ENCODE measurements around the gene VPS37D.
"Not testable (repeated sequence)": the region's sequence is repeated elsewhere in the genome, so short reads cannot be mapped to it uniquely, and the experiment has no call there.

VPS37D gene

DNA sequence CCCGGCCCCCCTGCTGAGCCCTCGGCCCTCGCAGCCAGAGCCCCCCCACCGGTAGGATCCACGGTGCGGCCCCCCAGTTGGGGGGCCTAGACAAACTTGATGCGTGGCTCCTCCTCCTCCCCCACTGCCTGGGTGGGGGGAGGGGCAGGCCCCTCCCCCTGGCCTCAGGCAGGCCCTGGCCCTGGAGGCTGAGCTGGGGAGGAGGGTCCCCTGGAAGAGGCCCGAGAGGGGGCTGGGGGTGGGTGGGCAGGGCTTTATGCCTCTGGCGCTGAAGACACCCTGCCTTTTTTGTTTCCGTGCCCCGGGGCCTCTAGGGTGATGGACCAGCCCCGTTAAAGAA lies 3.7 kb downstream of the VPS37D start:
- no peak overlapping the region for H2AK5ac ChIP-seq (ENCODE audit: low read length)
- H3K23ac ChIP-seq (ENCODE audit: low read length): no peak overlapping the region
- H3K27ac ChIP-seq (ENCODE audit: low read depth, low read length): no peak overlapping the region
- no peak overlapping the region for H2BK15ac ChIP-seq (replicated peaks; ENCODE audit: low read depth)
- H3K4me2 ChIP-seq (ENCODE audit: low read length): no peak overlapping the region
- H2BK120ac ChIP-seq (ENCODE audit: low read depth, low read length): no peak overlapping the region
- H3K4me3 ChIP-seq (ENCODE audit: low read length): no peak overlapping the region
- H3K79me2 ChIP-seq (ENCODE audit: control insufficient read depth, insufficient read depth, low read length): no peaks in the 10 kb centered on the region
- WGBS (ENCODE audit: extremely low coverage, insufficient coverage, low lambda C conversion rate): no CpG with 5 or more reads among the region's 12 CpGs
- H3K4me1 ChIP-seq (ENCODE audit: control insufficient read depth, low read depth, low read length): no peaks in the 10 kb centered on the region
- DNase-seq: no peak
- H3K9ac ChIP-seq (ENCODE audit: low read length): no peak overlapping the region
- no peak overlapping the region for H3K4ac ChIP-seq (ENCODE audit: low read depth, low read length)
- H3K79me1 ChIP-seq (ENCODE audit: low read length): no peaks in the 10 kb centered on the region
- no peak overlapping the region for H4K5ac ChIP-seq (ENCODE audit: low read length)
- no peak overlapping the region for H3K56ac ChIP-seq (ENCODE audit: low read length)
- H3K18ac ChIP-seq (ENCODE audit: low read length): peak overlapping the region; percentile 42
- H2BK5ac ChIP-seq (ENCODE audit: low read length): no peak overlapping the region
- no peaks in the 10 kb centered on the region for H3K27me3 ChIP-seq (ENCODE audit: insufficient read depth, low read length, poor library complexity)
- no peak overlapping the region for H4K8ac ChIP-seq (ENCODE audit: low read depth, low read length)
- no peaks in the 10 kb centered on the region for H3K36me3 ChIP-seq (ENCODE audit: control insufficient read depth, insufficient read depth, low read length)

DNA sequence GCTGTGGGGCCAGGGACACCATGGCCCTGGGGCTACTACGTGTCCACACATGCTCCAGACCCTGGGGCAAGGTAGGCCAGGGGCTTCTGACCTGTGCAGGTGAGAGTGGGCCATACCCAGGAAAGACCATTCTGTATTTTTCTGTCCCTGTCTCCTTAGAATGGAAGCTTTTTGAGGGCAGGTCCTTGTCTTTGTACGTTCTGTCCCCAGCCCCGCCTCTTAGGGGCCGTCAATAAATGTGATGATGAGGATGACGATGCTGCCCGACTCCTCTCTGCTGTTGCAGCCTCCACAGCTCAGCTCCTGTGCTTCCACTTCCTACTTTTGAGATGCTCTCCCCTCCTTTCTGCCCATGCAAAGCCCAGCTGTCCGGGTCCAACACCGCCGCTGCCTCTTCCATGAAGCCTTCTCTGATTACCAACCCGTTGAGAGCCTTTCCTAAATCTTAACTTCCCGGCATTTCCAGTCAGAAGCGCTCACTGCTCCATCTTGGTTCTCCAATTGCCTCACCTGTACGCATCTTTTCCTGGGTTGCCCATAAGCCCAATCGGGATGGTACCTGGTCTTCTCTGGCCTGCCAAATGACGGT lies 4.3 kb downstream of the VPS37D start:
- Histone ChIP-seq H2BK120ac (ENCODE audit: low read depth, low read length) (no peak overlapping the region), H3K9ac (ENCODE audit: low read length) (no peak overlapping the region), H3K4me3 (ENCODE audit: low read length) (no peak overlapping the region), H3K56ac (ENCODE audit: low read length) (no peak overlapping the region), H3K18ac (ENCODE audit: low read length) (no peak overlapping the region), H3K27ac (ENCODE audit: low read depth, low read length) (no peak overlapping the region), H2BK5ac (ENCODE audit: low read length) (no peak overlapping the region), H2BK15ac (replicated peaks; ENCODE audit: low read depth) (no peak overlapping the region), H4K8ac (ENCODE audit: low read depth, low read length) (no peak overlapping the region), H3K79me2 (ENCODE audit: control insufficient read depth, insufficient read depth, low read length) (no peaks in the 10 kb centered on the region), H3K27me3 (ENCODE audit: insufficient read depth, low read length, poor library complexity) (no peaks in the 10 kb centered on the region), H2AK5ac (ENCODE audit: low read length) (no peak overlapping the region), H3K23ac (ENCODE audit: low read length) (no peak overlapping the region), H3K4me1 (ENCODE audit: control insufficient read depth, low read depth, low read length) (no peaks in the 10 kb centered on the region), H3K79me1 (ENCODE audit: low read length) (no peaks in the 10 kb centered on the region), H4K5ac (ENCODE audit: low read length) (no peak overlapping the region), H3K4me2 (ENCODE audit: low read length) (no peak overlapping the region), H3K4ac (ENCODE audit: low read depth, low read length) (no peak overlapping the region), H3K36me3 (ENCODE audit: control insufficient read depth, insufficient read depth, low read length) (no peaks in the 10 kb centered on the region)
- no peak for DNase-seq
- no CpG with 5 or more reads among the region's 15 CpGs for WGBS (ENCODE audit: extremely low coverage, insufficient coverage, low lambda C conversion rate)

DNA sequence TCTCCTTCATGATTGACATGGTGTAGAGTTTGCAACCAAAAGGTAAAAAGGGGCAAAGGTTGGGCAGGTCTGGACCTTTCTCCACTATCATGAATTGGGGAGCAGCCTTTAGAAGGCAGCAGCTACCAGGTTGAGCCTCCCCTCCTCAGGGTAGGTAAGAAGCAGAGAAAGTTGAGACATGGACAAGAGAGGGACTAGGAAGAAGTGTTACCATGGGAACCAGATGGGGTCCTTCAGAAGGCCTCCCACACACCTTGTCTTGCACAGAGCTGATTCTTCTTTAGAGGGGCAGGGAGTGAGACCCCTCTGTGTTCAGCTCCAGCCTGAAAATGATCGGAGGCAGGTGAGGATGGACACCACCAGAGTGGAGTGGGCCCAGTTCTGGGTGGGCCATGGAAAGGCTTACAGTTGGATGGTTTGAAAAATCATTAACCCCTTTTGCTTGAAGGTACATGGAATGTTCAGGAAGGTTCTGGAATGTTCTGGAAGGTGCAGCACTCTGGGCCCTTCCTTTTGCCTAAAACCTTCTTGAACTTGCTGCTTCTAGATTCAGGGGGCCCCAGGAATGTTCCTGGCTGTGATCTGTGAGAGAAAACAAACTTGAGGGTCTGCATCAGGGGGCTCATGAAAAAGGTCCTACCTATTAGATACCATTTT lies 7.0 kb downstream of the VPS37D start:
- Histone ChIP-seq H4K5ac (ENCODE audit: low read length) (no peak overlapping the region), H2BK120ac (ENCODE audit: low read depth, low read length) (no peak overlapping the region), H3K23ac (ENCODE audit: low read length) (no peak overlapping the region), H3K4me3 (ENCODE audit: low read length) (no peak overlapping the region), H4K8ac (ENCODE audit: low read depth, low read length) (no peak overlapping the region), H3K4me2 (ENCODE audit: low read length) (no peak overlapping the region), H3K56ac (ENCODE audit: low read length) (no peak overlapping the region), H3K9ac (ENCODE audit: low read length) (no peak overlapping the region), H3K4me1 (ENCODE audit: control insufficient read depth, low read depth, low read length) (no peaks in the 10 kb centered on the region), H3K27me3 (ENCODE audit: insufficient read depth, low read length, poor library complexity) (no peaks in the 10 kb centered on the region), H3K18ac (ENCODE audit: low read length) (no peak overlapping the region), H3K27ac (ENCODE audit: low read depth, low read length) (no peak overlapping the region), H3K79me2 (ENCODE audit: control insufficient read depth, insufficient read depth, low read length) (peaks cover 2% of the 10 kb centered on the region), H2AK5ac (ENCODE audit: low read length) (no peak overlapping the region), H2BK5ac (ENCODE audit: low read length) (no peak overlapping the region), H2BK15ac (replicated peaks; ENCODE audit: low read depth) (no peak overlapping the region), H3K4ac (ENCODE audit: low read depth, low read length) (no peak overlapping the region), H3K79me1 (ENCODE audit: low read length) (peaks cover 5% of the 10 kb centered on the region), H3K36me3 (ENCODE audit: control insufficient read depth, insufficient read depth, low read length) (peaks cover 2% of the 10 kb centered on the region)
- no peak for DNase-seq
- no CpG with 5 or more reads among the region's 1 CpG for WGBS (ENCODE audit: extremely low coverage, insufficient coverage, low lambda C conversion rate)

DNA sequence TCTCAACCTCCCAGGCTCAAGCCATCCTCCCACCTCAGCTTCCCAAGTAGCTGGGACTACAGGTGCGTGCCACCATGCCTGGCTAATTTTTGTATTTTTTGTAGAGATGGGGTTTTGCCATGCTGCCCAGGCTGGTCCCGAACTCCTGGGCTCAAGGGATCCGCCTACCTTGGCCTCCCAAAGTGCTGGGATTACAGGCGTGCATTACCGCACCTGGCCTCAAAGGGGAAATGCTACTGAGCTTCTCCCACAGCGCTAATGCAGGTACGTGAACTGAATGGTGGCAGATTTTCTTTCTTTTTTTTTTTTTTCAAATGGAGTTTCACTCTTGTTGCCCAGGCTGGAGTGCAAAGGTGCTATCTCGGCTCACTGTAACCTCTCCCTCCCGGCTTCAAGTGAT lies 8.4 kb downstream of the VPS37D start:
- H3K56ac ChIP-seq (ENCODE audit: low read length); H3K27me3 ChIP-seq (ENCODE audit: insufficient read depth, low read length, poor library complexity); H2BK15ac ChIP-seq (replicated peaks; ENCODE audit: low read depth); H3K36me3 ChIP-seq (ENCODE audit: control insufficient read depth, insufficient read depth, low read length); H3K23ac ChIP-seq (ENCODE audit: low read length); H3K4me1 ChIP-seq (ENCODE audit: control insufficient read depth, low read depth, low read length); H3K27ac ChIP-seq (ENCODE audit: low read depth, low read length); H4K8ac ChIP-seq (ENCODE audit: low read depth, low read length); H2BK5ac ChIP-seq (ENCODE audit: low read length); H3K4ac ChIP-seq (ENCODE audit: low read depth, low read length); H3K4me2 ChIP-seq (ENCODE audit: low read length); H2BK120ac ChIP-seq (ENCODE audit: low read depth, low read length); H3K79me1 ChIP-seq (ENCODE audit: low read length); H3K18ac ChIP-seq (ENCODE audit: low read length); H3K79me2 ChIP-seq (ENCODE audit: control insufficient read depth, insufficient read depth, low read length); H4K5ac ChIP-seq (ENCODE audit: low read length); H2AK5ac ChIP-seq (ENCODE audit: low read length); H3K4me3 ChIP-seq (ENCODE audit: low read length); H3K9ac ChIP-seq (ENCODE audit: low read length): not testable (repeated sequence)
- no CpG with 5 or more reads among the region's 9 CpGs for WGBS (ENCODE audit: extremely low coverage, insufficient coverage, low lambda C conversion rate)
- peak; percentile 45 for DNase-seq

DNA sequence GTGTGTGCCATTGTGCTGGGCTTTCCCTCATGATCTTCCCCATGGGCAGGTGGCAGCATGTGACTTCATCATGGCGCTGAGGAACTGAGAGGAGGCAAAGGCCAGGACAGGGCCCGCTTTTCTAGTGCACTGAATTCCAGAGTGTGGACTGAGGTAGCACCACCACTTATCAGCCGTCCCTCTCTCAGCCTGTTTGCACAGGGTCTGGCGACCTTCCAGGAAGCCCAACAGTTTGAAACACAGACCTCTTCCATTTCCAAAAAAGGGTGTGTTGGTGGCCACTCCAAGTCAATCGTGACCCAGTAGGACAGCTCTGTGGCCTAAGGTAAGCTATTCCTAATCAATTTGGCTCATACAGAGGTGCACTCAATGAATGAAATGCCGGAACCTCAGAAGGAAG lies 11.2 kb downstream of the VPS37D start:
- H3K27ac ChIP-seq (ENCODE audit: low read depth, low read length): no peak overlapping the region
- H2BK120ac ChIP-seq (ENCODE audit: low read depth, low read length): no peak overlapping the region
- no peak overlapping the region for H3K18ac ChIP-seq (ENCODE audit: low read length)
- DNase-seq: no peak
- no peak overlapping the region for H2AK5ac ChIP-seq (ENCODE audit: low read length)
- no peak overlapping the region for H2BK15ac ChIP-seq (replicated peaks; ENCODE audit: low read depth)
- no peak overlapping the region for H4K5ac ChIP-seq (ENCODE audit: low read length)
- H3K79me2 ChIP-seq (ENCODE audit: control insufficient read depth, insufficient read depth, low read length): peaks cover 23% of the 10 kb centered on the region
- no peak overlapping the region for H3K56ac ChIP-seq (ENCODE audit: low read length)
- H3K4me3 ChIP-seq (ENCODE audit: low read length): no peak overlapping the region
- H3K27me3 ChIP-seq (ENCODE audit: insufficient read depth, low read length, poor library complexity): no peaks in the 10 kb centered on the region
- H4K8ac ChIP-seq (ENCODE audit: low read depth, low read length): no peak overlapping the region
- H3K36me3 ChIP-seq (ENCODE audit: control insufficient read depth, insufficient read depth, low read length): peaks cover 2% of the 10 kb centered on the region
- H3K79me1 ChIP-seq (ENCODE audit: low read length): peaks cover 21% of the 10 kb centered on the region
- no peak overlapping the region for H3K4ac ChIP-seq (ENCODE audit: low read depth, low read length)
- no CpG with 5 or more reads among the region's 6 CpGs for WGBS (ENCODE audit: extremely low coverage, insufficient coverage, low lambda C conversion rate)
- no peak overlapping the region for H2BK5ac ChIP-seq (ENCODE audit: low read length)
- no peak overlapping the region for H3K4me2 ChIP-seq (ENCODE audit: low read length)
- no peak overlapping the region for H3K23ac ChIP-seq (ENCODE audit: low read length)
- no peak overlapping the region for H3K9ac ChIP-seq (ENCODE audit: low read length)
- peaks cover 4% of the 10 kb centered on the region for H3K4me1 ChIP-seq (ENCODE audit: control insufficient read depth, low read depth, low read length)

DNA sequence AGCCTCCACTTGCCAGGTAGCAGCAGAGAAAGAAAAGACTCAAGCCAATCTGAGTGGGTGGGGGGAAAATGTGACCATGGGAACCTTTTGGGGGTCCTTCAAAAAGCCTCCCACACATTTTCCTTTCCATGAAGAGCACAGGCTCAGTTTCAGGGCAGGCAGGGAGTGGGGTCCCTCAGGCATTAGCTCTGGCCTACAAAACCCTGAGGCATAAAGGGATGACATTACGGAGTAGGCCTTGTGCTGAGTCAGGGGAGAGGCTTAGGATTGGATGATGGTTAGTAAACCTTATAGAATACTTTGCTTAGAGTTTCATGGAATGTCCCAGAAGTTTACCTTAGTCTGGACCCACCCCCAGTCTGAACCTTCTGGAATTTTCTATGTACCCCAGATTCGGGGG lies 12.1 kb downstream of the VPS37D start:
- H3K9ac ChIP-seq (ENCODE audit: low read length): no peak overlapping the region
- peaks cover 21% of the 10 kb centered on the region for H3K79me1 ChIP-seq (ENCODE audit: low read length)
- H2BK5ac ChIP-seq (ENCODE audit: low read length): no peak overlapping the region
- H3K4me1 ChIP-seq (ENCODE audit: control insufficient read depth, low read depth, low read length): peaks cover 4% of the 10 kb centered on the region
- no peak overlapping the region for H2BK120ac ChIP-seq (ENCODE audit: low read depth, low read length)
- no peak for DNase-seq
- H3K36me3 ChIP-seq (ENCODE audit: control insufficient read depth, insufficient read depth, low read length): peaks cover 2% of the 10 kb centered on the region
- no peak overlapping the region for H2AK5ac ChIP-seq (ENCODE audit: low read length)
- H2BK15ac ChIP-seq (replicated peaks; ENCODE audit: low read depth): no peak overlapping the region
- H3K4ac ChIP-seq (ENCODE audit: low read depth, low read length): no peak overlapping the region
- H3K4me3 ChIP-seq (ENCODE audit: low read length): no peak overlapping the region
- H3K4me2 ChIP-seq (ENCODE audit: low read length): no peak overlapping the region
- H3K27ac ChIP-seq (ENCODE audit: low read depth, low read length): no peak overlapping the region
- no peak overlapping the region for H4K5ac ChIP-seq (ENCODE audit: low read length)
- H4K8ac ChIP-seq (ENCODE audit: low read depth, low read length): no peak overlapping the region
- peaks cover 31% of the 10 kb centered on the region for H3K79me2 ChIP-seq (ENCODE audit: control insufficient read depth, insufficient read depth, low read length)
- H3K56ac ChIP-seq (ENCODE audit: low read length): no peak overlapping the region
- WGBS (ENCODE audit: extremely low coverage, insufficient coverage, low lambda C conversion rate): no CpG with 5 or more reads among the region's 2 CpGs
- H3K27me3 ChIP-seq (ENCODE audit: insufficient read depth, low read length, poor library complexity): no peaks in the 10 kb centered on the region
- H3K23ac ChIP-seq (ENCODE audit: low read length): no peak overlapping the region
- no peak overlapping the region for H3K18ac ChIP-seq (ENCODE audit: low read length)
